ENCODE measurements around the gene ADPRH.

The ADPRH gene

DNA sequence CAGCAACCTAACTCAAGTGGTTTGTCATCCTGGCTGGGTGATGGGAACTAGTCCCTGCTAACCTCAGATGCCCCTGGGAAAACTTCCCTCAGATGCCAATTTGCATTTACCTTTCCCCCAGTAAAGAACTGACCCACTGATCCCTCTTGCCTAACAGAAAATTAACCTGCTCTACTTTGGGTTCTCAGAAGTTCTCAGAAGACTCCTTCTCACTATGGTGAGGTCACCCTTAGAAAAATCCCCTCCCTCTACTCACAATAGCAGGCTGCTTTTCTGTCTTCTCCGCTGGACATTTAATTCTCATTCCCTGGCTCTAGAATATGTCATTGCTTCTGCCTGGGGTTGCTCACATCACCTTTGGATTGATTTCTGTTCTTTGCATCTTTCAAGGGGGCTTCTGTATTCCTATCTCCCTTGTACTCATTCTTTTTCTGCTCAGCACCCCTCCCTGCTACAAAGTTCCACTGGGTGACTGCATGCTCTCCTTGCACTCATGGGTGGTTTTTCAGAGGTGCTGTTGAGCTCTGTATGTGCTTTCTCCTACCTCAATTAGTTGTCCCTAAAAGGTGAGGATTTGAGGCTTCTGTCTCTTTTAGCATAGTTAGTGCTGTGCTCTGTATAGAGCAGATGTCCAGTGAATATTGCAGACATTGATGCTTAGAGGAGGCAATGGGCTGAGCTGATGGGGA, 19.3 kb downstream of the ADPRH start:
- no peak for DNase-seq

DNA sequence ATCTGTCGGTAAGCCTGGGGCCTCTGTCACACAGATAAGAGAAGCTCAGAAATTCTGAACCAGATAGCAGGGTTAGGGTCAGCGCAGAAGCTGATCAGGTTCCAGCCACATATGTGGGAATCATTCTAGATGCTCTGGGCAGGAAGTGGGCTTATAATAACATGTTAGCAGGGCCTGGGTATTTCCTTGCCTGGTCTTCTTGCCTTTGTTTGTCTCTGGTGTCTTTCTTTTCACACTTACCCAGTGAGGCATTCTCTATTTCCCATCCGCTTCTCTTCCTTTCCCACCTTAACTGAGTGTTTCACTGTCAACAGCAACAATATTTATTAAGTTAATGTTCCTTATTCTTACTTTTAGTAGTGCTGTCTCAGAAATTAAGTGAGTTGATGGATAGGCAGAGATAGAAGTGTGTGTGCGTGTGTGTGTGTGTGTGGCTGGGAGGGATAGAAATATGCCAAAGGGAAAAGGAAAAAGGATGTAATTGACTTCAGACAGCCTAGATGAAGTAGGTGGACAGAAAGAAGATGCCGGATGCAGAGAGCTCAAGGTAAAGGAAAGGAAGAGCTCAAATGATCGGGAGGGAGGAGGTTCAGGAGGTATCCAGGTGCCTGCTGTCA, 20.4 kb downstream of the ADPRH start:
- no peak for DNase-seq

DNA sequence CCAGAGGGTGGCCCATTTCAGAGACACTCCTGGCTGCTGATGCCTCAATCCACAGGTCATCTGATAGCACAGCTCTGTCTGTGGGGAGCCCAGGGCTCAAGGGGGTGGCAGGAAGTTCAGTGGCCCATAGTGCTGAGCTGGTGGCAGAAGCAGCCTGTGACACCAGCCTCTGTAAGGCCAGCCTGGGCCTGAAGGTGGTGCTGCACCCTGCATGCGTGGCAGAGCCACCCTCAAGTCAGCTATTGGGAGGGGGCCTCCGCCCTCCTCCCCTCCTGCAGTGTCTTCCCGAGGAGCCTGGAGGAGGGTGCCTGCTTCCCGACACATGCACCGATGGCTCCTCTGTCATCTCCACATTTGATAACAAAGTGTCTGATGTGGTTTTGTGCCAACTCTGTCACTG, 21.4 kb downstream of the ADPRH start:
- no peak for DNase-seq

DNA sequence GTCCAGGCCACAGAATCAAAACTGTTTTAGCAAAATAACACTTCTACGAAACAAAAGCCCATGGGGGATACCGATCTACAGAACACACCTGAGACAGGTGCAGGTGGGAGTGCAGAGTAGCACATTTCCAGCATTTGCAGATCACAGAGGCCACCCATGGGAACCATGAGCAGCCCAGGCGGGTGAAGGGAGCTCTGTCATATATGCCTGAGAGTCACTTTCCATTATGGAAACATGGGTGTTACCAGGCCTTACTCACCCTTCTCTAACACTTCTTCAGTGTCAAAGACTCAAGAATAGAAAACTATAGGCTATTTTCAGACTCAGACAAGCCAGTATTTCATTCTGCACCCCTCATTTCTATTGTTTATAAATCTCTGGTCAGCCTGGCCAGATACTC, 21.9 kb downstream of the ADPRH start:
- DNase-seq, result no peak

DNA sequence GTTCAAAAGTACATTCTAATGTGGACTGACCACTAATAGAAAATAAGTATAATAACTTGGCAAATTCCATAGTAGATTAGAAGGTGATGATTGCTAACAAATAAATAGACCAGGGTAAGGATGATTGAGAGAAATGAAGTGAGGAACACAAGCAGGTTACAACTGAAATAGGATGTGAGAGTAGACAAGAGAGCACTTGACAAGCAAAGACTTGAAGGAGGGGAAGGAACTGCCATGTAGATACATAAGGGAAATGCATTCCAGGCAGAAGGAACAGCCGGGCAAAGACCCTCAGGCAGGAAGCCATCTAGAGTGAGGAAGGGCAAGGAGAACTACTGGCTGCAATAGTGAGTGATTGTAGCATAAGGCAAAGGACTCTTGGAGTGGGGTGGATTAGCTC, 23.4 kb downstream of the ADPRH start:
- DNase-seq, result no peak

- DNase-seq, result no peak
Observed at GRCh38 chr3:119604878-119605277, 25.6 kb downstream of the ADPRH start.

- no peak for DNase-seq
Observed at GRCh38 chr3:119608405-119609000, 29.2 kb downstream of the ADPRH start.

GRCh38 chr3:119609301-119609700, 30.0 kb downstream of the ADPRH start:
- DNase-seq, result no peak

DNA sequence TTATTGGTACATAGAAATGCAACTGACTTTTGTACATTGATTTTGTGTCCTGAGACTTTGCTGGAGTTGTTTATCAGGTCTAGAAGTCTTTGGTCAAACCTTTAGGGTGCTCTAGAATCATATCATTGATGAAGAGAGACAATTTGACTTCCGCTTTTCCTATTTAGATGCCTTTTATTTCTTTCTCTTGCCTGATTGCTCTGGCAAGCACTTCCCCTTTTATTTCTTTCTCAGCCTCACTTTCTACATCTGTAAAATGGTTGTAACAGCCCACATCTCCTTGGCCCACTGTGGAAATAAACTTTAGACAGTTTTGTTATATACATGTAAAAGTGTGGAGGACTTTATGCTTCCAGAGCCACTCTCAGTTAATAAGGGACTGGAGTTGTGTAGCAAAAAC, 32.4 kb downstream of the ADPRH start:
- no peak for DNase-seq

- no peak for DNase-seq
Observed at GRCh38 chr3:119613201-119613600, 33.9 kb downstream of the ADPRH start.

DNA sequence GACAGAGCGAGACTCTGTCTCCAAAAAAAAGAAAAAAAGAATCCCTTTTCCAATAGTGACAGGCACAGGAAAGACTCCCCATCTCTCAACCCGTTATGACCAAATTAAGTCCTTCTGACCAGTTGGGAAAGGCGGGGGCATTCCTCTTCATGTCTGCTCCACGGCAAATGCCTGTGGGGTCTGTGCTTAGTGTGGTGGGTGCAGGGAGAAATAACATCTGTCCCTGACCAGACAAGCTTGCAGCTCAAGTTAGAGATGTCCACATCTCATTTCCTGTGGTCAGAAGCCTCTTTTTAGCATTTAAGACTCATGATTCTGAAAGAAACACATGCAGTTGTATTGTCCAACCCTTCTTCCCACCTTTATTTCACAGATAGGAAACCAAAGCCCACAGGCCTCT, 34.6 kb downstream of the ADPRH start:
- no peak for DNase-seq

GRCh38 chr3:119616056-119616455, 36.8 kb downstream of the ADPRH start:
- DNase-seq, result no peak

DNA sequence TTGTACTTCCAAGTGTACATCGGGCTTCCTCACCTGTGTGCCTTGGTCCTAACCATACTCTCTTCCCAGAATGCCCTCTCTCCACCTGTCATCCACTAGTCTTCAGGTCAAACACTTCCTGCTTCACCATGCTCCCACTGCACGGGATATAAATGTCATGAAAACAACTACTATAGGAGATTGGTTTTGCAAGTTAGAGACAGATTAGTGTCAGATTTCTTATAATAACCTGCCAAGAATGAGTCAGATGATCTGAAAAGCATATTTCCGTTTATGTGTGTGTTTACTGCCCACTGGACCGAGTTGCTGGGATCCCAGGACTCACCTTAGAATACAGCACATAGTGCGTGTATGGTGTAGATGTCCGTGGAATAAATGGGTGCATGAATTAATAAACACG, 39.8 kb downstream of the ADPRH start:
- DNase-seq, result no peak

DNA sequence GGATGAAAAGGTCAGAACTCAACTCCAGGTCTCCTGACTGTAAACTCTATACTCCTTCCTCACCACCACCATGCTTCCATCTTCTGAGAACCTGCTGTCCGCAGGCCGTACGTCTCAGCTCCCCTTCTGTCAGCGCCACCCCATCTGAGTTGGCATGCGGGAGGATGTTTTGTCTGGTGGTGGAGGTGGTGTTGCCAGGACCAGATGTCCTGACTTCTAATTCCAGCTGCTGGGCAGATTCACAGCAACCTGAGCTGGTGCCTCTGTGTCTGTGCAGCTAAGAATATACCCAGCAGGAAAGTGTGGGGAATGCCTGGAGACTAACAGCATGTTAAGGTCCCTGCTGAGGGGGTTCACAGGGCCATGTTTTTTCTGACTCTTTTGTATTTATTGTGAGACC, 41.6 kb downstream of the ADPRH start:
- DNase-seq, result no peak

GRCh38 chr3:119624002-119624720, 44.9 kb downstream of the ADPRH start:
- no peak for DNase-seq

DNA sequence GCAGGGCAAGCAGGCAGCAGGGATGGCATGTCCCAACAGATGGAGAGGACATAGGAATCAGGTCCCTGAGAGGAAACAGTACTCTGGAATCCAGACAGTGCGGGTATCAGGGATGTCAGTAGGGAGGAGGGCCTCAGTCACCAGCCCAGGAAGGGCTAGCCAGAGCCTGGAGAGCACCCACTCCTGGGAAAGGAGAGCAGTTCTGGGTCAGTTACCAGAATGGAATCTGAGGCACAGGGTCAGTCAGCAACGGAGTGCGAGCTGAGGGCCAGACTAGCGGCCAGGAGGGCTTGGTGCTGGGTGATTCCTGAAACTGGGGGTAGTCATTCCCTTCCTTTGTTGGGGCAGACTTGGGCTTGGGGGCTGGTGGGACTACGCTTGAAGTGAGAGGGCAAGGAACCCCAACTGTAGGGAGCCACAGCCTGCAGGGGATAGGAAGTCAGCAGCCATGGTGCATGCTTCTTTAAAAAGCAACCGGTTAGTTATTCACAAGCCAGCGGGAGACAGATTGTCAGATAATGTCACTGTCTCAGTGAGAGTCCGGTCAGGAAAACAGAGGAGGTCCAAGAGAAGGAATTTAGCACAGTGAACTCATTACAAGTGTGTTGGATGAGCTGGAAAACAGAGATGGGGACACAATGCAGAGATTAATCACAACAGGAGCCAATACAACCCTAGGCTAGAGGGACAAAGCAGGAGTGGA, 46.3 kb downstream of the ADPRH start:
- no peak for DNase-seq

DNA sequence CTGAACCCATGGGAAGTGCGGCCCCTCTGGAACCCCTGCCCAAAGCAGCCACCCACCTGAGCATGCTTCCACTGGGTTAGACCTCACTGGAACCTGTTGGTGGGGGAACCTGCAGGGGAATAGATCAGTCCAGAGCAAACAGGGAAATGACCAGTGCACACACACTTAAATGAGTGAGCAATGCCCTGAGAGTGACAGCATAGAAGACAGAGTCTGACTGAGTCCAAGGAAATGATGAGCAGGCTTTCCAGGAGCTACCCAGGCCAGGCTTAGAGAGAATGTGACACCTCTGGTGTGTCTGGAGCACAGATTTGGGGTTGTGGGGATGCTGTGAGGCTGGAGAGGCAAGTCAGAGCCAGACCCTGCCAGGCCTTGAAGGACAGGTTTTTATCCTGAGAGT, 46.9 kb downstream of the ADPRH start:
- DNase-seq, result no peak

GRCh38 chr3:119627461-119627860, 48.2 kb downstream of the ADPRH start:
- no peak for DNase-seq

DNA sequence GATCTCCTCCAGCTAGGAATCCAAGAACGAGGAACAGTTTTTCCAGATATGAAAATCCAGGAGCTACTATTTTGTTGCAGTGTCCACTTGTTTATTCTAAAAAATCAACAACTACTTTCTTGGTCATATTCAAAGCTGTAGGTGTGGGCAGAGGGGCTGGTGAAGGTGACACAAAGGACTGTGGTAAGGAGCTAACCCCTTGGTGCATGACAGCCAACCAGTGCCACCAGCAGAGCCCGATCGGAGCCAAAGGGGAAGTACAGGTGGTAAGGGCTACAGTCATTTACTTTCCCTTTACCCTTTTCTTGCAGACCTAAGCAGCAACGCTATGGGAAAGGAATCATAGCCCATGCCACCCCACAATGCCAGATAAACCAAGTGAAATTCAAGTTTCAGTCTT, 49.1 kb downstream of the ADPRH start:
- DNase-seq, result no peak

DNA sequence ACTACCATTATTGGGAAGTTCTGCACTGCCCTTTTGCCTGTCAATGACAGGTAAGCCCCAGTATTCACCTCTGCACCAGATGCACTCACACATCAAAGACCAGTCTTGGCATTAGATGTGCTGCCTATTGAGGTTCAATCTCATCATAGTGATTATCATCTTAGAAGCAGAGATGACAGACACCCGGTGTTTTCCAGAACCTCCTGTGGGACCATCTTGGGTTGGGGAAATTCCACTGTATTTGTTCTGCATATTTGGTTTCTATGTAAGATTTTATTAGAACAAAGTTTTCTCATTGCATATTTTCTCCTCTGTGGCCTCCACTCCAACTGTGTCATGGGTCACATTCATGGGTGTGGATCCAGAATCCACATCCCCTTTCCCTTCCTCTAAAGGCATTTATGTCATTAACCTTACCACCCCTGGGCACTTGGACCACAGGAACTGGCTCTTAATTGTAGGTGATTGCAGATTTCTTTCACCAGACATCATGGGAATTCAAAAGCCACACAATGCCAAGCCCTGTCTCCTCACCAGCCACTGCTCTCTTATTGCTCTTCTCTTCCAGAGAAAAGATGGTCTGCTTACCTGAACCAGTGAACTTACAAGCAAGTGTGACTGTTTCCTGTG, 49.6 kb downstream of the ADPRH start:
- no peak for DNase-seq

- no peak for DNase-seq
Observed at GRCh38 chr3:119630128-119630879, 51.0 kb downstream of the ADPRH start.

DNA sequence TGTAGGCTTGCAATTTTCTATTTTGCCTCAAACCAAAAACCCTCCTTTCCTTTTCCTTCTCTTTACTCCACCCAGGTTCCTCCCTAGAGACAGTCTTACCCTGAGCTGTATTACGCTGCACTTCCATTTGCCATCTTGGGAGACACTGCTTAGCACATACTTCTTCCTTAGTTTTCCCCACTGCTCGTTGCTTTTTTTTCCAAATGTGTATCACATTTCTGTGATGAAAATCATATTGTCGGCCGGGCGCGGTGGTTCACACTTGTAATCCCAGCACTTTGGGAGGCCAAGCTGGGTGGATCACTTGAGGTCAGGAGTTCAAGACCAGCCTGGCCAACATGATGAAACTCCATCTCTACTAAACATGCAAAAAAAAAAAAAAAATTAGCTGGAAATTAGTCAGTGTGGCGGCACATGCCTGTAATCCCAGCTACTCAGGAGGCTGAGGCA, 51.6 kb downstream of the ADPRH start:
- DNase-seq, result no peak

Measured in amniotic stem cell (primary cell).